DND-41 (cell line): ENCODE measurements around the gene SOCS3.

Experiments used
- CTCF ChIP-seq: IDR thresholded peaks from 2 replicates; pipeline ENCODE4 v1.5.1; 2012; ENCODE audit warnings: borderline replicate concordance, low read length, moderate library complexity, mild to moderate bottlenecking; ENCODE audit not compliant: poor library complexity, severe bottlenecking; ENCODE audit errors: extremely low read depth
- EZH2 ChIP-seq: IDR thresholded peaks from 3 replicates; pipeline ENCODE4 v1.6.1; 2012; ENCODE audit warnings: borderline replicate concordance, low read depth, mild to moderate bottlenecking, moderate library complexity, low read length, inconsistent platforms; ENCODE audit not compliant: severe bottlenecking

DNA sequence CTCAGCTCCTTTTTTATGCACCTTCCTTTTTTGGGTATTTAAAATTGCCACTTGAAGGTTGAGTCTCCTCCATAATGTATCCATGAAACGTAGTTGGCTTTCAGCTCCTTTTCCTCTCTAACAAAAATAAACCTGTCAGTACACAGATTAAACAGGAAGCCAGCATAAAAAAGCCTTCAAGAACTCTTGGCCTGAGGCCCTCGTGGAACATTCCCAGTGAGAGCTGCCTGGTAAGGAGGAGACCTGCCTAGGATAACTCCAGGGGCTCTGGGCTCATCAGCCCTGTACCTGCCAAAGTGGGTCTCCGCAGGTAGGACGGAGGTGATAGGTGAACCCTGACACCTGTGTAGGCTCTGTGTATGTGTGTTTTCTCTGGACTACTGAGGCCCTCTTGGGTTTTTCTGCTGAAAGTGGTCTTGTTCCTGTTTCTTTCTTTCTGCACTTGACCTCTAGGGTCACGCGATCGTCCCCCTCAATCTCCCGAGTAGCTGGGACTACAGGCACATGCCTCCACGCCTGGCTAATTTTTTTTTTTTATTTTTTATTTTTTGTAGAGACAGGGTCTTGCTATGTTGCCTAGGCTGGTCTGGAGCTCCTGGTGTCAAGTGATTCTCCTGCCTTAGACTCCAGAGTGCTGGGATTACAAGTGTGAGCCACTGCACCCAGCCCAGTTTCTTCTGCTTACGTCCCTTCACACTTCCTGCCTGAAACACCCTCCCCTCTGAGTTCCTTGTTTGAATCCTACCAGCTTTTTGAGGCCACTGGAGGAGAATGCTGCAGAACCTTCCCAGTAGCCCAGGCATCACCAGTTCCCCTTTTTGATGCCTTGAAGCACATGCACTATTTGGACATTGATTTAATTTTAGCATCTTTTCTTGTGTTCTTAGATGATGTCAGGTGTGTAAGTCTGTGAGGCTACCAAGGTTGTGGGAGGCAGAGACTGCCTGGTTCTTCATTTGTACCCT lies 28.4 kb upstream of the SOCS3 start:
- TF ChIP-seq CTCF (no peak), EZH2 (no peak)
